ENCODE data around the gene COMMD6. TPM values are rescaled to one million over a fixed set of nuclear protein-coding genes. Genes with fewer than 3 reads are reported as not detected.

COMMD6 gene
- 68.4 and 76.5 TPM in 2 replicates for total RNA-seq

GRCh38 chr13:75537401-75538365 lies at the start of gene COMMD6:
Gene COMMD6 (minus strand): TSS chr13:75537841. CDS start chr13:75537805, 36 bp downstream.

GRCh38 chr13:75549262-75550158 lies 11.9 kb upstream of the COMMD6 start, which contains the start of gene UCHL3:
Gene UCHL3 (plus strand): TSS chr13:75549791. CDS start chr13:75549821, 30 bp downstream.

DNA sequence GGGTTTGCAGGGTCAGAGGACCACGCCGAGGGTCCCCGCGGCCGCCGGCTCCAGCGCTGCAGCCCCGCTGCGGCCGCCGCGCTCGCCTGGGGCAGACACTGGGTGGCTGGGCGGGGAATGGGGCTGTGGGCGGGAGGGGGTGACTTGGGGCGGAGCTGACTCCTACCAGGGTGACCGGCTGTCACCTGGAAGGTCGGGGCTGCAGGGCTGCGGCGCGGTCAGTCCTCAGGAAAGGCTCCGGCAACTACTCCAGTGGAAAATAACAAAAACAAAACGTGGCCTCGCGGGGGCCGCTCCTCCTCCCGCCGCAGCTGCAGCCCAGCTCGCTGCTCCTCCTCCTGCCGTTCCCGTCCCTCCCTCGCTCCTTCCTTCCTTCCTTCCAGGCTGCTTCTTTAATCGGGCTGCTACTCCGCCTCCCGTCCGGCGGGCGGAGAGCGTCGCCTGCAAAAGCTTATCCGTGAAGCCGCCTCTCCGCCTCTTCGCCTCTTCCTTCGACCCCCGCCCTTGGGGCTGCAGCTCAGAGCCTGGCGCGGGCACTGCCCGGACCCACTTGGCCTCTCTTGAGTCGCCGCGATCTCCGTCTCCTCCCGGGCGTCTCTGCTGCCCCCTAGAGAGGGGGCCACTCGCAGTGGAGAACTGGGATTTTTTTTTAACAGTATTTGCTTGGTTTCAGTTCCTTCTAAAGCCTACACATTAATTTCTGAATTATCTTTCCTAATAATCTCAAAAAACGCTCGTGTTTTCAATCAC lies 55.4 kb downstream of the COMMD6 start, which contains the start of gene TBC1D4:
Gene TBC1D4, minus strand, starts transcription at position 100 of the 750 bp plus-strand sequence. CDS start 402 bp downstream, outside the sequence.

Other genes starting within 250 kb of the COMMD6 start
- 11.8 and 12.3 TPM in 2 replicates for gene TBC1D4, start 55.7 kb downstream of the COMMD6 start, total RNA-seq
- 23.8 and 26.9 TPM in 2 replicates for gene UCHL3, start 11.9 kb upstream of the COMMD6 start, total RNA-seq
- gene LMO7, start 98.5 kb upstream of the COMMD6 start, total RNA-seq, result 227 and 285 TPM in 2 replicates